ENCODE data around the gene FOXA1. TPM values are rescaled to one million over a fixed set of nuclear protein-coding genes. Genes with fewer than 3 reads are reported as not detected.

FOXA1 gene
- total RNA-seq, 1 donor from 2014 or later, result 9.1 TPM

GRCh38 chr14:37617864-37618365 lies 22.9 kb upstream of the FOXA1 start:
- TF ChIP-seq, protein P1, sequence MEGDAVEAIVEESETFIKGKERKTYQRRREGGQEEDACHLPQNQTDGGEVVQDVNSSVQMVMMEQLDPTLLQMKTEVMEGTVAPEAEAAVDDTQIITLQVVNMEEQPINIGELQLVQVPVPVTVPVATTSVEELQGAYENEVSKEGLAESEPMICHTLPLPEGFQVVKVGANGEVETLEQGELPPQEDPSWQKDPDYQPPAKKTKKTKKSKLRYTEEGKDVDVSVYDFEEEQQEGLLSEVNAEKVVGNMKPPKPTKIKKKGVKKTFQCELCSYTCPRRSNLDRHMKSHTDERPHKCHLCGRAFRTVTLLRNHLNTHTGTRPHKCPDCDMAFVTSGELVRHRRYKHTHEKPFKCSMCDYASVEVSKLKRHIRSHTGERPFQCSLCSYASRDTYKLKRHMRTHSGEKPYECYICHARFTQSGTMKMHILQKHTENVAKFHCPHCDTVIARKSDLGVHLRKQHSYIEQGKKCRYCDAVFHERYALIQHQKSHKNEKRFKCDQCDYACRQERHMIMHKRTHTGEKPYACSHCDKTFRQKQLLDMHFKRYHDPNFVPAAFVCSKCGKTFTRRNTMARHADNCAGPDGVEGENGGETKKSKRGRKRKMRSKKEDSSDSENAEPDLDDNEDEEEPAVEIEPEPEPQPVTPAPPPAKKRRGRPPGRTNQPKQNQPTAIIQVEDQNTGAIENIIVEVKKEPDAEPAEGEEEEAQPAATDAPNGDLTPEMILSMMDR (conservative IDR thresholded peaks at IDR 0.05; ENCODE audit: low read depth, low read length), result no peak
- no peak for DNase-seq (ENCODE audit: low read depth)
- H3K4me3 ChIP-seq (ENCODE audit: low read depth, low read length), result no peak overlapping the region

DNA sequence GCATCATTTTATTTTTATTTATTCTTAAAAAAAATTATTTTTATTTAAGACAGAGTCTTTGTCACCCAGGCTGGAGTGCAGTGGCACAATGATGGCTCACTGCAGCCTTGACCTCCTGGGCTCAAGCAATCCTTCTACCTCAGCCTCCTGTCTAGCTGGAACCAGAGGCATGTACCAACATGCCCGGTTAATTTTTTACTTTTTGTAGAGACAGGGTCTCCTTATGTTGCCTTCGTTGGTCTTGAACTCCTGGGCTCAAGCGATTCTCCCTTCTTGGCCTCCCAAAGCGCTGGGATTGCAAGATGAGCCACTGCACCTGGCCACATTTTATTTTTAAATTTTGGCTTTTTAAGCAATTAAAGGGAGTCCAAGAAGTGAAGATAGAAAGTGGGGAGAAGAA lies 21.8 kb upstream of the FOXA1 start:
- H3K4me3 ChIP-seq (ENCODE audit: low read depth, low read length), result no peak overlapping the region
- TF ChIP-seq, protein P1 (conservative IDR thresholded peaks at IDR 0.05; ENCODE audit: low read depth, low read length), result no peak
- no peak for DNase-seq (ENCODE audit: low read depth)

GRCh38 chr14:37615582-37616289 lies 20.7 kb upstream of the FOXA1 start:
- DNase-seq (ENCODE audit: low read depth), result no peak
- TF ChIP-seq, protein P1 (conservative IDR thresholded peaks at IDR 0.05; ENCODE audit: low read depth, low read length), result no peak
- no peak overlapping the region for H3K4me3 ChIP-seq (ENCODE audit: low read depth, low read length)

DNA sequence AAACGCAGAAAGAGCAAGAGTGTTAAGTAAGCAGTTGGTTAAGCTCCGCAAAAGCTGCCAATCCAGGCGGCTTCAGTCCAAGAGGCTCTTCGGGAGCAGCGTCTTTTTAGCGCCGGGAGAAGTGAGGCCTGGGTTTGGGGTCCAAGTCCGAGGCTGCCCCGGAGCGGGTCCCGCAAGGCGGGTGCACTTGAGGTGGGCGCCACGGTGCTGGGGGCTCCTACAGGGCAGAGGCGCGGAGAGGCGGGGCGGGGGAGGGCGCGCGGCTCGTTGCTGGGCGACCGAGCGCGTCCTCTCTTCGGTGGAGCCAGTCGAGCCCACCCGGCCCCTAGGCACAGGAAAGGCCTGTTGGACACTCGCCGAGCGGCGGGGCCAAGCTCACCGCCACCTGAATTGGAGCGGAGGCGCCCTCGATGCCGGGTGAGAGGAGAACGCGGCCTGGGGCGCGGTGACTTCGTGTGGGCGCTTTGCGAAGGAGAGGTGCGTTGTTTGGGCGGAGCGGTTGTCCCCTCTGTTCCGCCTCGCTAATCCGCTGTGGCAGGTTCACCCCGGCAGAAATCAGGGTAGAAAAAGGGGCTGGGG lies 16.0 kb upstream of the FOXA1 start:
- TF ChIP-seq, protein P1 (conservative IDR thresholded peaks at IDR 0.05; ENCODE audit: low read depth, low read length), result no peak
- no peak overlapping the region for H3K4me3 ChIP-seq (ENCODE audit: low read depth, low read length)
- no peak for DNase-seq (ENCODE audit: low read depth)

DNA sequence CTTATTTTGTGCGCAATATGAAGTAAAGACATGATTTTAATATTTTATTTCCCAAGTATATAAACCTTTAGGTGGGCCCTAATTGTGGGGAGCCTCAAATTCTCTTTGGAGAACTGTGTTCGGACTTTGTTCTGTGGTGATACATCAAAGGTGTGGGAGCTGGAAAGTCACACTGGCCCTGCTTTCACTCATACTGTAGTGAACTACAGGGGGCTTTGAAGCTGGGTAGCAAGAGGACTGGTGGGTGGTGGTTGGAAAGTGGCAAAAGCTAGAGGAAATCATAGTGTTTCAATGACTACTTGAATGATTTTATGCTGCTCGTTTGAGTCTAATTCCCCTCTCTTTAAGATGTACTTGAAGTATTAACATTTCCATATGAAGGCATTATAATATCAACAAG lies 13.6 kb upstream of the FOXA1 start:
- H3K4me3 ChIP-seq (ENCODE audit: low read depth, low read length), result no peak overlapping the region
- TF ChIP-seq, protein P1 (conservative IDR thresholded peaks at IDR 0.05; ENCODE audit: low read depth, low read length), result no peak
- no peak for DNase-seq (ENCODE audit: low read depth)

DNA sequence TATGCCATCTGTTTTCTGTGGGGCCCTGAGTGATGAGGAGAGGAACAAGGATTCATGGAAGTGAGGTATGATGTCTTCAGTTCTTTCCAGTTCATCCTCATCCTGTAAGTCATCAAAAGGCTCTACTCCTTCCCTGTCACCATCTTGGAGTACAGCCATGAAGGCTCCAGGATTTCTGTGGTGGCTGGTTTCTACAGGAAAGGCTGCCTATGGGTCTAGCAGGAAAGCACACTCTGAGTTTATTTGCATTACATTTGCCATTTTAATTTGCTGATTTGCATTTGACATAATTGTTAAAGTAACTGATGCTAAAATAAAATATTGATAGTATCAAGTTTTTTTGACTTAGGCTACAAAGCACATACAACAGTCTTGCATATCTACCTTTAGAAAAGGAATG lies 11.6 kb upstream of the FOXA1 start:
- no peak overlapping the region for H3K4me3 ChIP-seq (ENCODE audit: low read depth, low read length)
- DNase-seq (ENCODE audit: low read depth), result no peak
- TF ChIP-seq, protein P1 (conservative IDR thresholded peaks at IDR 0.05; ENCODE audit: low read depth, low read length), result no peak

Measured in epithelial cell of proximal tubule (primary cell).